Epithelial cell of esophagus (primary cell): ENCODE measurements around the gene ARHGAP23.

Source experiments
- DNase-seq: peaks from one replicate; pipeline ENCODE4 v3.0.0; 2010; ENCODE audit warnings: low read depth
- H3K4me3 ChIP-seq: 2 replicates; pipeline ENCODE4 v1.5.1; 2011; ENCODE audit warnings: mild to moderate bottlenecking, low read length, control low read depth
- TF ChIP-seq, protein P1 (sequence below): IDR thresholded peaks from 2 replicates; pipeline ENCODE4 v1.5.1; 2011; ENCODE audit warnings: low read depth, mild to moderate bottlenecking, low read length, control low read depth, inconsistent platforms; ENCODE audit not compliant: insufficient read depth; ENCODE audit errors: missing control alignments

ARHGAP23 gene

GRCh38 chr17:38427160-38427949 is 909 bp upstream of the ARHGAP23 start:
- TF ChIP-seq, protein P1, sequence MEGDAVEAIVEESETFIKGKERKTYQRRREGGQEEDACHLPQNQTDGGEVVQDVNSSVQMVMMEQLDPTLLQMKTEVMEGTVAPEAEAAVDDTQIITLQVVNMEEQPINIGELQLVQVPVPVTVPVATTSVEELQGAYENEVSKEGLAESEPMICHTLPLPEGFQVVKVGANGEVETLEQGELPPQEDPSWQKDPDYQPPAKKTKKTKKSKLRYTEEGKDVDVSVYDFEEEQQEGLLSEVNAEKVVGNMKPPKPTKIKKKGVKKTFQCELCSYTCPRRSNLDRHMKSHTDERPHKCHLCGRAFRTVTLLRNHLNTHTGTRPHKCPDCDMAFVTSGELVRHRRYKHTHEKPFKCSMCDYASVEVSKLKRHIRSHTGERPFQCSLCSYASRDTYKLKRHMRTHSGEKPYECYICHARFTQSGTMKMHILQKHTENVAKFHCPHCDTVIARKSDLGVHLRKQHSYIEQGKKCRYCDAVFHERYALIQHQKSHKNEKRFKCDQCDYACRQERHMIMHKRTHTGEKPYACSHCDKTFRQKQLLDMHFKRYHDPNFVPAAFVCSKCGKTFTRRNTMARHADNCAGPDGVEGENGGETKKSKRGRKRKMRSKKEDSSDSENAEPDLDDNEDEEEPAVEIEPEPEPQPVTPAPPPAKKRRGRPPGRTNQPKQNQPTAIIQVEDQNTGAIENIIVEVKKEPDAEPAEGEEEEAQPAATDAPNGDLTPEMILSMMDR = no peak
- H3K4me3 ChIP-seq = peak overlapping the region; percentile 38
- DNase-seq = no peak

DNA sequence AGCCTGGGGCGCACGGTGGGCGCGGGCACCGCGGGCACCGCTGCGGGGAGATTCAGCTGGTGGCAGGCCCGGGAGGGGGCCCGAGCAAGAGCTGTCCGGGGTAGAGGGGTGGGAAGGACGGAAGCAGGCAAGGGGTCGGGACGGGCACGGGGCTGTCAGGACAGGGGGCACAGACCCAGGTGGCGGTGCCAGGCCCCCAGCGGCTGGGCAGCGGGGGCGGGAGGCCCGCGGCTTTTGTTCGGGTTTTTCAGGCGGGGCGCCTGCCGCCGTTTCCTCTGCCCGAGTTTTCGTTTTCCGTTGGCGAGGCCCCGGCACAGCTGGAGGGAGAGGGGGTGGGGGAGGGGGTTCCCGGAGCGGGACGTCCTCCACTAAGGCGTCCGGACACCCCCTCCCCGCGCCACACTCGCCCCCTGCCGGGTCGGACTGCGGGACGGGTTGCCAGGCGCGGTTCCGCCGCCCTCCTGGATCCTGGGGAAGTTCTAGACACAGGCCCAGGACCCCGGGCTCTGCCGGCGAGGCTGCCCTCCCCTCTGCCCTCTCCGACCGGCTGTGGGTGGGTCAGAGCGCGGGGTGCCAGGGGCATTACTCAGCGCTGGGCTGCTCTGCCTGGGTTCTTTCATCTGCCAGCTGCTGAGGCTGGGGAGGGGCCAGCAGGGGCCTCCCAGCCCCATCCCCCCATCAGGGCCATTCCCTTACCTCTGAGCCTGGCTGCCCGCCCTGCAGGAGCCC is 543 bp downstream of the ARHGAP23 start:
- TF ChIP-seq, protein P1 = no peak
- H3K4me3 ChIP-seq = peak overlapping the region; percentile 52
- no peak for DNase-seq

DNA sequence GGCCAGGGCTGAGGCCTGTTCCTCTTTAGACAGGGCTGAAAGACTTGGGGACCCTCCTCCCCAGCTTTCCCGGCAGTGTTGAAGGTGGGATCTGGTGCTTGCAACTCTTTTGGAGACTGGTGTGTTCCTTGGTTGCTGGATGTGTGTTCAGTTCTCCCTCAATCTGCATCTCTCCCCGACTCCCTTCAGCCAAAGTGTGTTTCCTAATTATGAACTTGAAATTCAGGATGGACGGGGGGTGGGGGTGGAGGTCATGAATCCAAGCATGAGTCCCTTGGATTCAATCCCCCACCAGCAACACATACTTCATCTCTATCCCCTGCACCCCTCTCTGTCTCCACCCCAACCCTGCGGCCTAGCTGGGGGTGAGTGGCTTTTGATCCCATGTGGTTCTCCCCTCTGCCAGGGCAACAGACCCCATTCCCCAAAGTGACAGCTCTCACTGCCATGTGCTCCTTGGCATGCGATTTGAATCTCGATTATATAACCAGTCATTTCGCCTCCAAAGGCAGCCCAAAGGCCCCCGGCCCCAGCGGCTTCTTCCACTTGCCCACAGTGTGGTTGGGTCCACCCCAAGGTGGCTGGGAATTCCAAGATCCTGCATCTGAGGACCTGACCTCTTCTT is 1.3 kb downstream of the ARHGAP23 start:
- no peak overlapping the region for H3K4me3 ChIP-seq
- DNase-seq = no peak
- TF ChIP-seq, protein P1 = no peak

- TF ChIP-seq, protein P1 = no peak
- DNase-seq = no peak
- no peak overlapping the region for H3K4me3 ChIP-seq
Measured at GRCh38 chr17:38430316-38430715, 2.1 kb downstream of the ARHGAP23 start.

GRCh38 chr17:38430822-38431221 is 2.6 kb downstream of the ARHGAP23 start:
- DNase-seq = no peak
- TF ChIP-seq, protein P1 = no peak
- H3K4me3 ChIP-seq = no peak overlapping the region

GRCh38 chr17:38431346-38432145 is 3.3 kb downstream of the ARHGAP23 start:
- DNase-seq = no peak
- H3K4me3 ChIP-seq = no peak overlapping the region
- TF ChIP-seq, protein P1 = no peak
